H1 (cell line): Measurements from ENCODE around the gene ZNF750. TPM values are rescaled to one million over a fixed set of nuclear protein-coding genes. Genes with fewer than 3 reads are reported as not detected.

Experiments used
- CHD7 ChIP-seq: fragments of 300-600 bp; sonication (generic); IDR thresholded peaks from 2 replicates; pipeline ENCODE4 v1.7.1; 2012; ENCODE audit warnings: low read length, moderate library complexity, mild to moderate bottlenecking, inconsistent platforms; ENCODE audit not compliant: insufficient replicate concordance
- KDM4A ChIP-seq: IDR thresholded peaks from one replicate; pipeline ENCODE4 v1.7.1; 2012; ENCODE audit warnings: low read depth, mild to moderate bottlenecking, moderate library complexity, low read length, inconsistent platforms; ENCODE audit not compliant: severe bottlenecking
- NANOG ChIP-seq: IDR thresholded peaks from 2 replicates; pipeline ENCODE4 v1.6.1; 2011; ENCODE audit warnings: low read length, low read depth, mild to moderate bottlenecking, inconsistent platforms; ENCODE audit not compliant: insufficient read depth, poor library complexity, severe bottlenecking
- POLR2AphosphoS5 ChIP-seq: IDR thresholded peaks from 2 replicates; pipeline ENCODE4 v1.6.1; 2011; ENCODE audit warnings: low read depth, low read length
- RAD21 ChIP-seq, 2 experiments: IDR thresholded peaks in 1 of 2; conservative IDR thresholded peaks in 1 of 2; 2 replicates each; pipeline ENCODE4 v1.6.1; 2011; ENCODE audit warnings: low read depth in 2 of 2, low read length in 2 of 2, improper control_type of control experiment in 1 of 2, inconsistent platforms in 1 of 2, mild to moderate bottlenecking in 1 of 2, moderate library complexity in 1 of 2
- SP2 ChIP-seq: IDR thresholded peaks from 2 replicates; pipeline ENCODE4 v1.6.1; 2012; ENCODE audit warnings: mild to moderate bottlenecking, low read length, inconsistent platforms
- polyA plus RNA-seq, 7 experiments: library from polyadenylated mRNA; depleted of rRNA in 3 of 7; stranded (reverse) in 5 of 7; unstranded in 2 of 7; fragments of >200 nt in 5 of 7; fragments of 200-250 nt in 2 of 7; gene quantifications; 1 replicate in 5 of 7; 2 replicates in 1 of 7; 4 replicates in 1 of 7; pipeline versions ENCODE4 v1.2.1 to v1.2.3, GENCODE V29; 2011 to 2013; ENCODE audit warnings: missing spikeins in 2 of 7, mixed read lengths in 2 of 7
- total RNA-seq: library from RNA; stranded (reverse); fragmentation: NEBNext Ultra II Directional; extraction: Animal tissue kit (Norgen Biotek cat#: 25700); gene quantifications from 2 replicates; pipeline ENCODE4 v1.2.1, GENCODE V29; 2021

Gene ZNF750
- total and polyA plus RNA-seq, 2 of the 8 experiments (the other 6 are each of a cell fraction or from before 2014, with no cell fraction given): not detected

GRCh38 chr17:82862191-82862590 lies 22.4 kb upstream of the ZNF750 start (continued):
- TF ChIP-seq CHD7 (no peak), NANOG (no peak), POLR2AphosphoS5 (no peak), SP2 (no peak), KDM4A (no peak), RAD21 (IDR thresholded peaks at IDR 0.05 in 1 of 2, conservative IDR thresholded peaks at IDR 0.05 in 1 of 2; ENCODE audit: low read depth in 2 of 2, low read length in 2 of 2) (no peak)
- TF ChIP-seq, all 59 proteins: peak for 0
